A549 (cell line): ENCODE data around the gene RILPL2.
"Not testable (repeated sequence)": the region's sequence is repeated elsewhere in the genome, so short reads cannot be mapped to it uniquely, and the experiment has no call there.

ENCODE experiments used
- BHLHE40 ChIP-seq: IDR thresholded peaks from 2 replicates; pipeline ENCODE4 v1.6.1; 2012; ENCODE audit warnings: low read depth, low read length, inconsistent platforms
- CHD4 ChIP-seq: fragments of 200-600 bp; sonication (generic); IDR thresholded peaks from 2 replicates; pipeline ENCODE4 v1.6.1; 2016; ENCODE audit warnings: antibody characterized with exemption, mild to moderate bottlenecking, borderline replicate concordance
- EP300 ChIP-seq, 2 experiments: fragments of >200 bp; sonication (Bioruptor Twin); formaldehyde crosslinking; IDR thresholded peaks; 2 replicates in 1 of 2; 3 replicates in 1 of 2; pipeline ENCODE4 v1.6.1; 2016 to 2017
- FOSL2 ChIP-seq, 2 experiments: fragments of 450-650 bp in 1 of 2; fragments of >200 bp in 1 of 2; sonication (Bioruptor Twin) in 1 of 2; formaldehyde crosslinking; IDR thresholded peaks; 2 replicates each; pipeline versions ENCODE4 v1.5.0 to v1.6.1; 2016 to 2020; ENCODE audit warnings: mild to moderate bottlenecking in 1 of 2, moderate library complexity in 1 of 2
- NPAS2 ChIP-seq: fragments of 250-450 bp; sonication (Bioruptor Pico); IDR thresholded peaks from 2 replicates; pipeline ENCODE4 v1.8.0; 2022; ENCODE audit warnings: mild to moderate bottlenecking, moderate library complexity, borderline replicate concordance
- POLR2A ChIP-seq: IDR thresholded peaks from 2 replicates; pipeline ENCODE4 v1.6.1; 2012; ENCODE audit warnings: mild to moderate bottlenecking, low read length
- POLR2AphosphoS2 ChIP-seq: conservative IDR thresholded peaks from 2 replicates; pipeline ENCODE4 v1.6.1; 2012; ENCODE audit warnings: low read length, improper control_type of control experiment, inconsistent platforms
- TF ChIP-seq, protein P1 (sequence below): fragments of >200 bp; sonication (Bioruptor Twin); formaldehyde crosslinking; IDR thresholded peaks from 3 replicates; pipeline ENCODE4 v1.5.1; 2016

DNA sequence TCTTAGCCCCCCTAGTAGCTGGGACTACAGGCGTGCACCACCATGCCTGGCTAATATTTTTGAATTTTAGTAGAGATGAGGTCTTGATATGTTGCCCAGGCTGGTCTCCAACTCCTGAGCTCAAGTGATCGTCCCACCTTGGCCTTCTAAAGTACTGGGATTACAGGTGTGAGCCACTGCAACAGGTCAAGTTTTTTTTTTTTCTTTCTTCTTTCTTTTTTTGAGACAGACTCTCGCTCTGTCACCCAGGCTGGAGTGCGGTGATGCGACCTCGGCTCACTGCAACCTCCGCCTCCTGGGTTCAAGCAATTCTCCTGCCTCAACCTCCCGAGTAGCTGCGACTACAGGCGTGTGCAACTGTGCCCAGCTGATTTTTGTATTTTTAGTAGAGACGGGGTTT lies 26.7 kb upstream of the RILPL2 start:
- TF ChIP-seq, protein P1, sequence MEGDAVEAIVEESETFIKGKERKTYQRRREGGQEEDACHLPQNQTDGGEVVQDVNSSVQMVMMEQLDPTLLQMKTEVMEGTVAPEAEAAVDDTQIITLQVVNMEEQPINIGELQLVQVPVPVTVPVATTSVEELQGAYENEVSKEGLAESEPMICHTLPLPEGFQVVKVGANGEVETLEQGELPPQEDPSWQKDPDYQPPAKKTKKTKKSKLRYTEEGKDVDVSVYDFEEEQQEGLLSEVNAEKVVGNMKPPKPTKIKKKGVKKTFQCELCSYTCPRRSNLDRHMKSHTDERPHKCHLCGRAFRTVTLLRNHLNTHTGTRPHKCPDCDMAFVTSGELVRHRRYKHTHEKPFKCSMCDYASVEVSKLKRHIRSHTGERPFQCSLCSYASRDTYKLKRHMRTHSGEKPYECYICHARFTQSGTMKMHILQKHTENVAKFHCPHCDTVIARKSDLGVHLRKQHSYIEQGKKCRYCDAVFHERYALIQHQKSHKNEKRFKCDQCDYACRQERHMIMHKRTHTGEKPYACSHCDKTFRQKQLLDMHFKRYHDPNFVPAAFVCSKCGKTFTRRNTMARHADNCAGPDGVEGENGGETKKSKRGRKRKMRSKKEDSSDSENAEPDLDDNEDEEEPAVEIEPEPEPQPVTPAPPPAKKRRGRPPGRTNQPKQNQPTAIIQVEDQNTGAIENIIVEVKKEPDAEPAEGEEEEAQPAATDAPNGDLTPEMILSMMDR, result not testable (repeated sequence)
- TF ChIP-seq POLR2A; NPAS2; FOSL2 (IDR thresholded peaks at IDR 0.05); FOSL2 (CRISPR knock-in tag; IDR thresholded peaks at IDR 0.05); POLR2AphosphoS2; CHD4; BHLHE40; EP300 (IDR thresholded peaks at IDR 0.05): not testable (repeated sequence)
